ENCODE results near the gene HIVEP3. TPM values are rescaled to one million over a fixed set of nuclear protein-coding genes. Genes with fewer than 3 reads are reported as not detected.

Gene HIVEP3
- total RNA-seq, 1 donor, result 1.2 TPM

DNA sequence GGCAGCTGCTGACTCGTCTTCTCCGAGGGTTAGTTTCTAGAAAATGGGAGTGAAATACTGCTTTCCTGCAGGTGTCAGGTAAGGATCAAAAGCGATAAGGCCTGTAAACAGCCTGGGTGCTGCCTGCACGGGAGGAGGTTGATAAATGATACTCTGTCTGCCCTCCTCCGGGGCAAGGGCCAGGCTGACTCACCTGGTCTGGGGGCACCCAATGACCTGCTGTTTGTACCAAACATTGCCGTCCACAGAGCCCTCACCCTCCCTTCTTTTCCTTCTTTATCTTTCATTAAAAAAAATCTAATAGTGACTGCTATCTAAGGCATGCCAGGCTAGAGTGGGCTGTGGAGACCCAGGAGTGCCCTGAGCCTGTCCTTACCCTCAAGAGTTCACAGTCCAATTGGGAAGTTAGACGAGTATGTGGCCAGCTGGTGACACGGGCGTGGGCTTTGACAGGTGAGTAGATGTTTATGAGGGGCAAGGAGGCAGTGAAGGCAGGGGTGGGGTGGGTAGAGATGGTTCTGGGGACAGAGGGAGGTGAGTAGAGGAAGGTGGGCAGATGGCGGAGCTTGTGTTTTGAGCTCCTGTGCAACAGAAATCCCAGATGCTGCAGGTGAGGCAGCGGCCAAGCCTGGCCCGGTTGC is 450.5 kb downstream of the HIVEP3 start:
- DNase-seq (ENCODE audit: low read depth), result no peak
- no peak overlapping the region for H3K4me3 ChIP-seq (ENCODE audit: low read depth, low read length)
- TF ChIP-seq, protein P1, sequence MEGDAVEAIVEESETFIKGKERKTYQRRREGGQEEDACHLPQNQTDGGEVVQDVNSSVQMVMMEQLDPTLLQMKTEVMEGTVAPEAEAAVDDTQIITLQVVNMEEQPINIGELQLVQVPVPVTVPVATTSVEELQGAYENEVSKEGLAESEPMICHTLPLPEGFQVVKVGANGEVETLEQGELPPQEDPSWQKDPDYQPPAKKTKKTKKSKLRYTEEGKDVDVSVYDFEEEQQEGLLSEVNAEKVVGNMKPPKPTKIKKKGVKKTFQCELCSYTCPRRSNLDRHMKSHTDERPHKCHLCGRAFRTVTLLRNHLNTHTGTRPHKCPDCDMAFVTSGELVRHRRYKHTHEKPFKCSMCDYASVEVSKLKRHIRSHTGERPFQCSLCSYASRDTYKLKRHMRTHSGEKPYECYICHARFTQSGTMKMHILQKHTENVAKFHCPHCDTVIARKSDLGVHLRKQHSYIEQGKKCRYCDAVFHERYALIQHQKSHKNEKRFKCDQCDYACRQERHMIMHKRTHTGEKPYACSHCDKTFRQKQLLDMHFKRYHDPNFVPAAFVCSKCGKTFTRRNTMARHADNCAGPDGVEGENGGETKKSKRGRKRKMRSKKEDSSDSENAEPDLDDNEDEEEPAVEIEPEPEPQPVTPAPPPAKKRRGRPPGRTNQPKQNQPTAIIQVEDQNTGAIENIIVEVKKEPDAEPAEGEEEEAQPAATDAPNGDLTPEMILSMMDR (IDR thresholded peaks at IDR 0.05; ENCODE audit: insufficient read depth, low read length), result no peak

DNA sequence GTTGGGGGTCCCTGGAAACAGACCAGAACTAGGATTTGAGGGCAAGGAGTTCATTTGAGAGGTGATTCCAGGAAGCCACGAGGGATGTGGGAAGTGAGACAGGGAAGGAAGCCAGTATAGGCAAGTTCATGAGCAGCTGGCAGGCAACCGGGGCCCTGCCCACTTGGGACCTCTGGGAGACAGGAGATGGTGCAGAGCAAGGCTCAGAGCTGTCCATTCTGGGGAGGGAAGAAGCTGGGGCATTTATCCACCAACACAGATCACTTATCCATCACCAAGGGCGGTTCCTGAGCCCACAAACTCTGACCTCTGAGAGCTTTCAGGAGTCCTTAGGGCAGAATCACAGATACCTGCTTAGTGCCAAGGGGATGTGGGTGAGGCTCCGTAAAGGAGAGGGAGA is 451.0 kb downstream of the HIVEP3 start:
- no peak for DNase-seq (ENCODE audit: low read depth)
- TF ChIP-seq, protein P1 (IDR thresholded peaks at IDR 0.05; ENCODE audit: insufficient read depth, low read length), result no peak

DNA sequence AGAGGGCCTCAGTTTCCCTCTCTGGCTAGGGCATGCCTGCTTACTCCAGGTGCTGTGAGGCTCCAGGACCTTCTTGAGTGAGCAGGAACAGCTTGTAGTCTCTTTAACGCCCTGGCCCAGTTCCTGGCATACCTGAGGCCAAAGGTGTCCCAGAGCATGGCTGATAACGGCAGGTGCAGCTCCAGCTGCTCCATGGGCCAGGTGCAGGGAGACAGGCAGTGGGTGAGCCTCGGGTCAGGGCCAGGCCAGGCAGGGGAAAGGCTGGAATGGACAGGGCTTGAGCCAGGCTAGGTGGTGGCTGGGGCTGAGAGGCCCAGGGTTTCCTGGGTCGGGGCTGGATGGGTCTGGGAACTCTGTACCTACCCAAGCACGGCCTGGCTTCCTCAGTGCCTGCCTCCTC is 452.6 kb downstream of the HIVEP3 start:
- DNase-seq (ENCODE audit: low read depth), result no peak
- TF ChIP-seq, protein P1 (IDR thresholded peaks at IDR 0.05; ENCODE audit: insufficient read depth, low read length), result no peak

More for the DNA sequence above, 451.0 kb downstream of the HIVEP3 start:
- H3K4me3 ChIP-seq (ENCODE audit: low read depth, low read length), result no peak overlapping the region

DNA sequence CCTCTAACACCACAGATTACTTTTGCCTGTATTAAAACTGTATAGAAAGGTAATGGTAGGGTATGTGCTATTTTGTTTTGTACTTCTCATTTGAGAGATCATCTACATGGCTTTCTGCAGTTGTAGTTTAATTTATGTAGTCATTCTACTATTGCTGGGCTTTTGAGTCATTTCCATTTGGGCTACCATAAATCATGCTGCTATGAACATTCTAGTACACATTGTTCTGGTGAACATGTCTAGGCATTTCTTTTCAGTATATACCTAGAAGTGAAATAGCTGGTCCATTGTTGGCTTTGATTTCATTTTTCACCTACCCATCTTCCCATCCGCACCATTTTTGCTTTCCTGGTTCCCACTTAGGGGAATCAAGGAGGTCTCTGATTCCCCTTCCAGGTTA is 453.0 kb downstream of the HIVEP3 start:
- H3K4me3 ChIP-seq (ENCODE audit: low read depth, low read length), result no peak overlapping the region
- TF ChIP-seq, protein P1 (IDR thresholded peaks at IDR 0.05; ENCODE audit: insufficient read depth, low read length), result no peak
- no peak for DNase-seq (ENCODE audit: low read depth)

More for the DNA sequence above, 452.6 kb downstream of the HIVEP3 start:
- H3K4me3 ChIP-seq (ENCODE audit: low read depth, low read length), result no peak overlapping the region

DNA sequence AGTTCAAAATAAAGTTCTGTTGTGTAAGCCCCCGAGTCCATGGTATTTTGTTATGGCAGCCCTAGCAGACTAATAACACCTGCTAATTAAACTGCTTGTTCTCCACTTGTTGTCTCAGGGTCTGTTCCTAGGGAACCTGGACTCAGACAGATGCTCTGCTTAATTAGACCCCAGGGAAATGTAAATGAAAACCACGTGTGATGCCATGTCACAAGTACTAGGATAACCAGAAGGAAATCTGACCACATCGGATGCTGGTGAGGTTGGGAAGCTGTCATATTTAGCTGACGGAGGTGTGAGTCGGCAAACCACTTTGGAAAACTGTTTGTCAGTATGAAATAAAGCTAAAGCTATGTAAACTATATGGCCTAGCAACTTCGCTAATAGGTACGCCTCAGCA is 453.8 kb downstream of the HIVEP3 start:
- TF ChIP-seq, protein P1 (IDR thresholded peaks at IDR 0.05; ENCODE audit: insufficient read depth, low read length), result no peak
- DNase-seq (ENCODE audit: low read depth), result no peak
- no peak overlapping the region for H3K4me3 ChIP-seq (ENCODE audit: low read depth, low read length)

DNA sequence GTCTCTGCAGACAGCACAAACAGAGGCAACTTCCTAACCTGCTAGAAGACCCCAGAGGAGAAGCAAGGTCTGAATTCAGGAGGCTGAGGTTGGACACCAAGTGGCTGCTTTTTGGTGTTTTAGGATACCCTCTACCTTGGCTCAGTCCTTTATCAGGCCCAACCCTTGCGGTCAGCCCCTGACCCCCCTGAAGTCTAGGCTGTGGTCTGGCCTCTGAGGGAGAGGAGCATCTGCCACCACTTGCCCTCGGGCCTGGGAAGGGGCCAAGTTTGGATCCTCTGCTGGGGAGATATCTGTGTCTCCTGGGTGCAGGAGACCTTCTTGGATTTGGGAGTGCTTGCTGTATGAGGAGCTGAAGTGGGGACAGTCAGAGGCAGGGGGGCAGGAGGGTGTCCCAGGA is 455.2 kb downstream of the HIVEP3 start:
- DNase-seq (ENCODE audit: low read depth), result no peak
- TF ChIP-seq, protein P1 (IDR thresholded peaks at IDR 0.05; ENCODE audit: insufficient read depth, low read length), result no peak
- H3K4me3 ChIP-seq (ENCODE audit: low read depth, low read length), result no peak overlapping the region

DNA sequence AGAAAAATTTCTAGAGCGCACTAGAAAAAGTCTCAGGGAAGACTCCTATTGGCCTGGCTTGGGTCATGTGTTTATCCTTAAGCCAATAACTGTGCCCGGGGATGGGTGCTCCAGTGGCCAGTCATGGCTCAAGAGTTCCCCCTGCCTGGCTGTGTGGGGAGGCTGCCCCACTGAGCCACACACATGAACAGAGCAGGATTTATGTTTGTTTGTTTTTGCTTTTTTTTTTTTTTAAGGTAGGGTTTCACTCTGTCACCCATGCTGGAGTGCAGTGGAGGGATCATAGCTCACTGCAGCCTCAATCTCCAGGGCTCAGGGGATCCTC is 456.1 kb downstream of the HIVEP3 start:
- H3K4me3 ChIP-seq (ENCODE audit: low read depth, low read length), result no peak overlapping the region
- no peak for DNase-seq (ENCODE audit: low read depth)
- TF ChIP-seq, protein P1 (IDR thresholded peaks at IDR 0.05; ENCODE audit: insufficient read depth, low read length), result no peak

Data from fibroblast of the aortic adventitia (primary cell).